SK-N-SH treated with all-trans-retinoic acid at 6 μM for 48 hours (cell line): ENCODE measurements around the gene LIMD2.

ENCODE experiments used
- ARNTL ChIP-seq: fragments of 450-650 bp; formaldehyde crosslinking; IDR thresholded peaks from 2 replicates; pipeline ENCODE4 v1.5.0; 2020; ENCODE audit warnings: low read depth, mild to moderate bottlenecking, moderate library complexity, borderline replicate concordance
- PATZ1 ChIP-seq: fragments of 250-450 bp; sonication (Bioruptor Pico); IDR thresholded peaks from 2 replicates; pipeline ENCODE4 v1.8.0; 2020; ENCODE audit warnings: mild to moderate bottlenecking, moderate library complexity, borderline replicate concordance
- ZFP3 ChIP-seq: fragments of 250-450 bp; sonication (Bioruptor Pico); IDR thresholded peaks from 2 replicates; pipeline ENCODE4 v1.5.0; 2020; ENCODE audit warnings: mild to moderate bottlenecking, moderate library complexity
- ZFP30 ChIP-seq: fragments of 450-650 bp; formaldehyde crosslinking; IDR thresholded peaks from 2 replicates; pipeline ENCODE4 v1.5.0; 2022; ENCODE audit warnings: mild to moderate bottlenecking, moderate library complexity
- ZNF565 ChIP-seq: fragments of 450-650 bp; formaldehyde crosslinking; conservative IDR thresholded peaks from 2 replicates; pipeline ENCODE4 v1.5.0; 2020; ENCODE audit warnings: low read depth, mild to moderate bottlenecking, moderate library complexity
- ZNF70 ChIP-seq: fragments of 450-650 bp; formaldehyde crosslinking; IDR thresholded peaks from 2 replicates; pipeline ENCODE4 v1.5.0; 2020; ENCODE audit warnings: mild to moderate bottlenecking, moderate library complexity
- ZNF8 ChIP-seq: fragments of 450-650 bp; formaldehyde crosslinking; IDR thresholded peaks from 2 replicates; pipeline ENCODE4 v1.5.0; 2020; ENCODE audit warnings: mild to moderate bottlenecking, moderate library complexity

GRCh38 chr17:63699638-63700527 is at the start of gene LIMD2:
- TF ChIP-seq ZNF565 (CRISPR knock-in tag) (no peak), ZFP3 (no peak), ZNF8 (CRISPR knock-in tag) (no peak), ZNF70 (CRISPR knock-in tag) (no peak), ZFP30 (CRISPR knock-in tag) (no peak), ARNTL (CRISPR knock-in tag) (no peak), PATZ1 (CRISPR knock-in tag) (no peak)
